Panc1 (cell line): ENCODE measurements around the gene SLC12A5. TPM values are rescaled to one million over a fixed set of nuclear protein-coding genes. Genes with fewer than 3 reads are reported as not detected.

Experiments used
- ATAC-seq: fragments of 200-7000 bp; cut with Tn5 transposase; 2 replicates; pipeline ENCODE4 v1.9.1; 2020; ENCODE audit warnings: mild to moderate bottlenecking, moderate library complexity
- BruUV-seq: library from RNA; stranded (reverse); fragments of 400-500 nt; replicated peaks from 2 replicates; lab custom pipeline; 2021; lab: Mats Ljungman, UMichigan
- CTCF ChIA-PET: fragments of 300-600 bp; sonication (Branson Sonifier 250); formaldehyde crosslinking; loops from one replicate; lab custom pipeline; 2022; ENCODE audit warnings: antibody characterized with exemption; lab: Charles Lee
- POLR2A ChIA-PET: fragments of 300-600 bp; sonication (Branson Sonifier 250); formaldehyde crosslinking; loops from one replicate; lab custom pipeline; 2022; ENCODE audit warnings: antibody characterized with exemption; lab: Charles Lee
- DNase-seq: peaks from one replicate; pipeline ENCODE4 v3.0.0-alpha.2; 2010; ENCODE audit warnings: low read depth, low spot score
- H3K27ac ChIP-seq: 2 replicates; pipeline ENCODE4 v1.5.1; 2011; ENCODE audit warnings: mild to moderate bottlenecking, low read length, inconsistent platforms
- H3K27me3 ChIP-seq: fragments of 200-500 bp; sonication (Bioruptor generic); 2 replicates; pipeline ENCODE4 v1.6.0; 2014; ENCODE audit warnings: low read length, inconsistent platforms; ENCODE audit not compliant: control insufficient read depth, insufficient read depth
- H3K36me3 ChIP-seq: fragments of 200-500 bp; sonication (Bioruptor generic); 2 replicates; pipeline ENCODE4 v1.5.1; 2014; ENCODE audit warnings: inconsistent platforms, mild to moderate bottlenecking, low read length, moderate library complexity; ENCODE audit not compliant: control insufficient read depth, insufficient read depth
- H3K4me1 ChIP-seq: 2 replicates; pipeline ENCODE4 v1.5.1; 2011; ENCODE audit warnings: inconsistent platforms, mild to moderate bottlenecking, low read length, moderate library complexity; ENCODE audit not compliant: control insufficient read depth, insufficient read depth
- H3K4me3 ChIP-seq, 2 experiments: 2 replicates each; pipeline ENCODE4 v1.5.1; 2011 to 2012; ENCODE audit warnings: low read depth in 2 of 2, low read length in 2 of 2, mild to moderate bottlenecking in 2 of 2, inconsistent platforms in 1 of 2, moderate library complexity in 1 of 2
- H3K9me3 ChIP-seq: fragments of 200-500 bp; sonication (Bioruptor generic); 2 replicates; pipeline ENCODE4 v1.5.1; 2014; ENCODE audit warnings: low read depth, mild to moderate bottlenecking, inconsistent platforms, low read length, moderate library complexity; ENCODE audit not compliant: control insufficient read depth, insufficient read depth
- POLR2AphosphoS5 ChIP-seq: IDR thresholded peaks from 2 replicates; pipeline ENCODE4 v1.6.1; 2012; ENCODE audit warnings: mild to moderate bottlenecking, low read depth, low read length, moderate library complexity
- SIN3A ChIP-seq: IDR thresholded peaks from 2 replicates; pipeline ENCODE4 v1.6.1; 2012; ENCODE audit warnings: low read depth, mild to moderate bottlenecking, low read length, moderate library complexity, borderline replicate concordance; ENCODE audit not compliant: insufficient read depth
- TCF7L2 ChIP-seq: IDR thresholded peaks from 2 replicates; pipeline ENCODE4 v1.6.1; 2011; ENCODE audit warnings: mild to moderate bottlenecking, low read depth, low read length, inconsistent platforms
- in situ Hi-C: cut with HindIII; loops from 2 replicates; pipeline ENCODE4 v1.10.0; 2016; ENCODE audit warnings: low sequenced_read_pairs, low pct_unique_long_range_greater_than_20kb
- intact Hi-C: fragments of 100-400 bp; cut with micrococcal nuclease; formaldehyde crosslinking; loops from one replicate; pipeline ENCODE4 v1.10.0; 2022; ENCODE audit not compliant: unreplicated experiment
- total RNA-seq: library from RNA; stranded (reverse); gene quantifications from one replicate; pipeline ENCODE4 v1.2.1, GENCODE V29; 2021; ENCODE audit not compliant: unreplicated experiment
- TF ChIP-seq, protein P1 (sequence below), 2 experiments: IDR thresholded peaks; 2 replicates each; pipeline ENCODE4 v1.6.1; 2011 to 2012; ENCODE audit warnings: low read depth in 2 of 2, control low read depth in 1 of 2, low read length in 1 of 2, mild to moderate bottlenecking in 1 of 2, moderate library complexity in 1 of 2; ENCODE audit not compliant: insufficient read depth in 1 of 2
- TF ChIP-seq, protein P2 (sequence below): fragments of 450-650 bp; IDR thresholded peaks from 2 replicates; pipeline ENCODE4 v1.5.1; 2017; ENCODE audit warnings: mild to moderate bottlenecking

SLC12A5 gene
- total RNA-seq, 1 experiment from 2014 or later, result 11.8 TPM

DNA sequence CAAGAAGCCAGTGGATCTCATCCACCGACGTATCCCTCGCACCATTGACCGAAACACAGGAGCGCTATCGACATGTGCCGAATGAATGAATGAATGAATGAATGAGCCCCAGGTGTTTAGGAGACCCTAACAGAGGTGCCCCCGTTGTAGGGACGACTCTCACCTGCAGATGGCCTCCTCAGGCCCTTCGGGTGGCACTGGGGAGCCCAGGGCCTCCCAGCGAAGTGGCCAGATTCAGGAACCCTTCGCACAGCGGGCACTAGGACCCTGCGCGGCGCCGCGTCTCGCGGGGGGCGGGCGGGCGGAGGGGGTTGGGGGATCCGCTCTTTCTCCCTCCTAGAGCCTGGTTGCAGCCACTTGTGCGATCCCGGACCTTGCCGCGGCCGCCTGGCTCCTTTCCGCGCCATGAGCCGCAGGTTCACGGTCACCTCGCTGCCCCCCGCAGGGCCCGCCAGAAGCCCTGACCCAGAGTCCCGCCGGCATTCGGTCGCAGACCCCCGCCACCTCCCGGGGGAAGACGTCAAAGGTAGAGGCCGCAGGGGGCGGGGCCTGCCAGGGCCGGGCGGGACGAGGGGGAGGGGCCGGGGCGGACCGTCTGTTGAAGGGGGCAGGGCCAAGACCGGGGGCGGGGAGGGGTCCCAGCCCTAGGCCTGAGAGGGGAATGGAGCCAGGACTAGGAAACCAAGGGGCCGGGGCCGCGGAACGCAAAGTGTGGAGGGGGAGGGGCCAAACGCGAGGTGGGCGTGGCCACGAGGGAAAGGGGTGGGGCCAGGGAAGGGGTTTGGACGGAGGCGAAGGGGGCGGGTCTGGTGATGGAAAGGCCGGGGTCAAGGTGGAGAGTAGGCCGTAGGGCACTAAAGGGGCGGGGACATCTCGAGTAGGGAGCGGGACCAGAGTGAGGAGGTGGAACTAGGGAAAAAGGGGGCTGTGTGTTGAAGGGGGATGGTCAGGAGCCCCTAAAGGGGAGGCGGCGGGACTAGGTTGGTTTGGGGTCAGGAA lies 7.4 kb upstream of the SLC12A5 start:
- intact Hi-C loops, result loop anchor here (2.0 kb wide), 1 partner anchor 67 kb away; the partner anchor contains the start of gene NCOA5
- Histone ChIP-seq H3K4me3 (peak overlapping the region; percentile 48 to 72), H3K4me1 (no peaks in the 10 kb centered on the region), H3K9me3 (no peaks in the 10 kb centered on the region), H3K27me3 (no peaks in the 10 kb centered on the region), H3K27ac (0 out of 2 replicates have a peak overlapping the region, but pooled peaks have one; percentile 1), H3K36me3 (no peaks in the 10 kb centered on the region)
- CTCF ChIA-PET, result interaction anchor here (0.7 to 1.4 kb wide), 3 partner anchors 8 to 67 kb away, joined by 3 to 7 read pairs (median 4); no protein-coding TSS in a partner anchor
- POLR2A ChIA-PET, result no interaction called here
- no TSS peak for BruUV-seq
- TF ChIP-seq, protein P1, sequence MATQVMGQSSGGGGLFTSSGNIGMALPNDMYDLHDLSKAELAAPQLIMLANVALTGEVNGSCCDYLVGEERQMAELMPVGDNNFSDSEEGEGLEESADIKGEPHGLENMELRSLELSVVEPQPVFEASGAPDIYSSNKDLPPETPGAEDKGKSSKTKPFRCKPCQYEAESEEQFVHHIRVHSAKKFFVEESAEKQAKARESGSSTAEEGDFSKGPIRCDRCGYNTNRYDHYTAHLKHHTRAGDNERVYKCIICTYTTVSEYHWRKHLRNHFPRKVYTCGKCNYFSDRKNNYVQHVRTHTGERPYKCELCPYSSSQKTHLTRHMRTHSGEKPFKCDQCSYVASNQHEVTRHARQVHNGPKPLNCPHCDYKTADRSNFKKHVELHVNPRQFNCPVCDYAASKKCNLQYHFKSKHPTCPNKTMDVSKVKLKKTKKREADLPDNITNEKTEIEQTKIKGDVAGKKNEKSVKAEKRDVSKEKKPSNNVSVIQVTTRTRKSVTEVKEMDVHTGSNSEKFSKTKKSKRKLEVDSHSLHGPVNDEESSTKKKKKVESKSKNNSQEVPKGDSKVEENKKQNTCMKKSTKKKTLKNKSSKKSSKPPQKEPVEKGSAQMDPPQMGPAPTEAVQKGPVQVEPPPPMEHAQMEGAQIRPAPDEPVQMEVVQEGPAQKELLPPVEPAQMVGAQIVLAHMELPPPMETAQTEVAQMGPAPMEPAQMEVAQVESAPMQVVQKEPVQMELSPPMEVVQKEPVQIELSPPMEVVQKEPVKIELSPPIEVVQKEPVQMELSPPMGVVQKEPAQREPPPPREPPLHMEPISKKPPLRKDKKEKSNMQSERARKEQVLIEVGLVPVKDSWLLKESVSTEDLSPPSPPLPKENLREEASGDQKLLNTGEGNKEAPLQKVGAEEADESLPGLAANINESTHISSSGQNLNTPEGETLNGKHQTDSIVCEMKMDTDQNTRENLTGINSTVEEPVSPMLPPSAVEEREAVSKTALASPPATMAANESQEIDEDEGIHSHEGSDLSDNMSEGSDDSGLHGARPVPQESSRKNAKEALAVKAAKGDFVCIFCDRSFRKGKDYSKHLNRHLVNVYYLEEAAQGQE (IDR thresholded peaks at IDR 0.05; ENCODE audit: insufficient read depth in 1 of 2, low read depth in 2 of 2, low read length in 1 of 2), result no peak
- TF ChIP-seq POLR2AphosphoS5 (no peak), SIN3A (no peak), TCF7L2 (no peak)
- TF ChIP-seq, protein P2, sequence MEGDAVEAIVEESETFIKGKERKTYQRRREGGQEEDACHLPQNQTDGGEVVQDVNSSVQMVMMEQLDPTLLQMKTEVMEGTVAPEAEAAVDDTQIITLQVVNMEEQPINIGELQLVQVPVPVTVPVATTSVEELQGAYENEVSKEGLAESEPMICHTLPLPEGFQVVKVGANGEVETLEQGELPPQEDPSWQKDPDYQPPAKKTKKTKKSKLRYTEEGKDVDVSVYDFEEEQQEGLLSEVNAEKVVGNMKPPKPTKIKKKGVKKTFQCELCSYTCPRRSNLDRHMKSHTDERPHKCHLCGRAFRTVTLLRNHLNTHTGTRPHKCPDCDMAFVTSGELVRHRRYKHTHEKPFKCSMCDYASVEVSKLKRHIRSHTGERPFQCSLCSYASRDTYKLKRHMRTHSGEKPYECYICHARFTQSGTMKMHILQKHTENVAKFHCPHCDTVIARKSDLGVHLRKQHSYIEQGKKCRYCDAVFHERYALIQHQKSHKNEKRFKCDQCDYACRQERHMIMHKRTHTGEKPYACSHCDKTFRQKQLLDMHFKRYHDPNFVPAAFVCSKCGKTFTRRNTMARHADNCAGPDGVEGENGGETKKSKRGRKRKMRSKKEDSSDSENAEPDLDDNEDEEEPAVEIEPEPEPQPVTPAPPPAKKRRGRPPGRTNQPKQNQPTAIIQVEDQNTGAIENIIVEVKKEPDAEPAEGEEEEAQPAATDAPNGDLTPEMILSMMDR, result peak; percentile 54
- in situ Hi-C loops, result no loop called here
- no peak for DNase-seq
- peak; percentile 86 for ATAC-seq

- Histone ChIP-seq H3K4me1 (no peaks in the 10 kb centered on the region), H3K36me3 (no peaks in the 10 kb centered on the region), H3K4me3 (peak overlapping the region; percentile 48 to 72), H3K27me3 (0 out of 2 replicates have a peak, but pooled peaks cover 2% of the 10 kb centered on the region), H3K27ac (no peak overlapping the region), H3K9me3 (no peaks in the 10 kb centered on the region)
- in situ Hi-C loops, result no loop called here
- BruUV-seq, result no TSS peak
- ChIA-PET CTCF (interaction anchor here (0.7 to 1.4 kb wide), 10 partner anchors 9 to 196 kb away, joined by 3 to 7 read pairs (median 4); partner anchors contain the start of gene CD40), POLR2A (no interaction called here)
- peak; percentile 79 for ATAC-seq
- no peak for TF ChIP-seq POLR2AphosphoS5
- TF ChIP-seq, protein P2, result peak; percentile 87
- intact Hi-C loops, result loop anchor here (2.0 kb wide), 1 partner anchor 66 kb away; the partner anchor contains the start of gene NCOA5
- DNase-seq, result no peak
Observed at GRCh38 chr20:46022411-46023147, 6.4 kb upstream of the SLC12A5 start.
